ENCODE data around the gene IGFL4.

IGFL4 gene

DNA sequence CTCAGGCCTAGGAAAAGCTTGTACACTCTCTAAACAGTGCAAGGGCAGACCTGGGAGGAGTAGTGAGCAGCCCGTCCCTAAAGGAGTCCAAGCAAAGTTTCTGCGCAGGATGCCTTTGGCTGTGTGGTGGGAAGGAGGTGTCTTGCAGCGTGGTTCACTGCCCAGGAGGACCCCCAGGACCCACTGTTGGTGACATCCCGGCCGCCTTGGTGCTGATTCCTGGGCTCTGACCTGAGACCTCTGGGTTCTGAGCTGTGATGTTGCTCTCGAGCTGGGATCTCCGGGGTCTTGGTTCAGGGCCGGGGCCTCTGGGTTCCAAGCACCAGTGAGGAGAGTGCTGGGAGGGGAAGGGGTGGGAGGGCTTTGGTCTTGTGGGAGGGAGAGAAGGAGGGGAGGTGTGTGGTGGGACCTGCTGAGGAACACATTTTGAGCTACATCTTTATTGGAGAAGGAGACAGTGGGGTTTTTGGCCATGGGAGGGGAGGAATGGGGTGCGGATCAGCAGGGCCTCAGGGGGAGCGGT, 22.0 kb downstream of the IGFL4 start:
- DNase-seq: no peak

DNA sequence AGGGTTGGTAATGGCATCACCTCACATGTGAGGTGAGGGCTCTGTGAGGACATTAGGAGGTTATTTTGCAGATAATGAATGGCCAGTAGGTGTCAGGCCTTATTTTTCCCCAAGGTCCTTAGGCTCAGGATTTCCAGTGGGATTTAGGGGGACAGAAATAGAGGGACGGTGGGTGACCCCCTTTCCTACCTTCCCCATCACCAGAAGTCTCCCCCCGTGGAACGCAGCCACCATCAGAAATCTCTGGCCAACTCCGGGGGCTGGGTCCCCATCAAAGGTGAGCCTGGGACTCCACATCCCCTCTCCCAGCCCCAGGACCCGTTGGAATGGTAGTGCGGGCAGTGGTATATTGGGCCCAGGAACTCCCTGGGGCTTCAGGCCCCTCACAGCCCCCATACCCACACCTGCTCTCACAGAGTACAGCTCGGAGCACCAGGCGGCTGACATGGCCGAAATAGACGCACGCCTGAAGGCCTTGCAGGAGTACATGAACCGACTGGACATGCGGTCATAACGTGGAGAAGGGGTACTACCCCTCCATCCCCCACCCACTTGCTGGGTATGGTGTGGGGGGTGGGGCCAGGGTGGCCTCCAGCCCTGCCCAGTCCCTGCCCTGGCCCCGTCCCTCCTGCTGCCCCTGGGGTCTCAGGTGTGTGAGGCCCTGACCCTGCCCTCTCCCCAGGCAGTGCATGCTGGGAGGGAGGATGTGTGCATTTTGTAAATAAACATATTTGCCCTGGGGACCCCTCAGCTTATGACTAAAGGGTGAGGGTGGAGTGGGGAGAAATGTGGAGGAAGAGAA, 22.7 kb downstream of the IGFL4 start:
- DNase-seq: no peak

DNA sequence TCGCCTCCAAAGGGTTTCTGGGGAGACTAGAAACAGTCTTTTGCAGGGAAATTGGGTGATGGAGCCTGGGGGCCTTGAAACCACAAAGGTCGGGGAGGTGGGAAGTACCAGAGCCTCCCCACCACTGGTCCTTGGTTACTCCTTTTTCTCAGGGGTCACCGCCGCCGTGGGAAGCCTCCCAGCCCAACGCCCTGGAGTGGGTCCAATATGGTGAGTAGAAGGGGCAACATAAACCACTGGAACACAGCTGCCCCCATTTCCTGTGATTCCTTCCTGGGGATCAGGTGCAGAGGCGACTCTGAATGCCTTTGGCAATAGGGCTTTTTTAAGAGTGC, 23.7 kb downstream of the IGFL4 start:
- no peak for DNase-seq

DNA sequence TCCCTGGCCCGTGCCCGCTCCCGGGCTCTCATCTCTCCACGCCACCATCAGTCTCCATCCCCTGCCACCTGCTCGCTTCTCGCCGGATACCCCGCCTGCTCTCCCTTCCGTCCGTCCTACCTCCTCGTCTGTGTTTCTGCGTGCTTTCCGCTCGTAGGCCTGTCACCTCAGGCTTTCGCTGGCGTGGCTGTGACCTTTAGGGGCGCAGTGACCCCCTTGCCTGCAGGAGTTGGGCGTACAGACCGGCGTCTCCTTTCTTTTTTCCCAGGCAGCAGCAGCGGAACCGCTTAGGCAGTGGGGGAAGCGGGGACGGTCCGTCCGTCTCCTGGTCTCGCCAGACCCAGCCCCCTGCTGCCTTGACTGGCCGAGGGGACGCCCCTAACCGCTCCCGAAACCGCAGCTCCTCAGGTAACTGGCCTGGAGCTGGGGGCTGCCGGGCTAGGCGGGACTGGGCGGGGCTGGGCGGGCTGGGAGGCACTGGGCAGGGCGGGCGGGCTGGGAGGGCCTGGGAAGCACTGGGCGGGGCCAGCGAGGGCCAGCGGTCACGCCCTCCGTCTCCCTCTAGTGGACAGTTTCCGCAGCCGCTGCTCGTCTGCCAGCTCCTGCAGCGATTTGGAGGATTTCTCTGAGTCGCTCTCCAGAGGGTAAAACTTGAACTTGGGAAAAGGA, 24.2 kb downstream of the IGFL4 start:
- DNase-seq: peak; percentile 87

DNA sequence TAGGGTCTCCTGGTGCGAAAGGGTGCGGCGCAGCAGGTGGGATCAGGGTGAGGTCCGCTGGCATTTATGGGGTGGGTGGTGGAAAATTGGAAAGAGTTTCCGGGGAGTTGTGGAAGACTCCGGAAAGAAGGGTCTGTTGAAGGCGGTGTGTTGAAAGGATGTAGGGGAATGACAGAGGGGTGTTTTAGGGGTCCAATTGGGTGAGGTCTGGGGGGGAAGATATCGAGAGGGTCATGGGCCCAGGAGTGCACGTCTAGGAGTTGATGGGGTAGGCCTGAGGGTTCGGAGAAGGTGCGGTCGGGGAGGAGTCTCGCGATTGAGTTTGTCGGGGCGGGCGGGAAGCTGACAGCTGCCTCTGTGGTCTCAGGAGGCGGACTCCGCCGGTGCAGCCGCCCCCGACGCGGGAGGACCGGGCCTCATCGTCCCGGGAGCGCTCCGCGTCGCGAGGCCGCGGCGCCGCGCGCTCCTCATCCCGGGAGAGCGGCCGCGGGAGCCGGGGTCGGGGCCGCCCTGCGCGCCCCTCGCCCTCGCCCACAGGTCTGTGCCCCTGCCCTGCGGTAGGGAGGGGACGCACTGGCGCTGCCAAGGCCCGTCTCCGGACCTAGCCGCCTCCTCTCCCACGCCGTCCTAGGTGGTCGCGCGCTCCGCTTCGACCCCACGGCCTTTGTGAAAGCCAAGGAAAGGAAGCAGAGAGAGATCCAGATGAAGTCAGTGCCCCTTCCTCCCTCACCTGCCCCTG, 24.9 kb downstream of the IGFL4 start:
- peak; percentile 54 for DNase-seq

DNA sequence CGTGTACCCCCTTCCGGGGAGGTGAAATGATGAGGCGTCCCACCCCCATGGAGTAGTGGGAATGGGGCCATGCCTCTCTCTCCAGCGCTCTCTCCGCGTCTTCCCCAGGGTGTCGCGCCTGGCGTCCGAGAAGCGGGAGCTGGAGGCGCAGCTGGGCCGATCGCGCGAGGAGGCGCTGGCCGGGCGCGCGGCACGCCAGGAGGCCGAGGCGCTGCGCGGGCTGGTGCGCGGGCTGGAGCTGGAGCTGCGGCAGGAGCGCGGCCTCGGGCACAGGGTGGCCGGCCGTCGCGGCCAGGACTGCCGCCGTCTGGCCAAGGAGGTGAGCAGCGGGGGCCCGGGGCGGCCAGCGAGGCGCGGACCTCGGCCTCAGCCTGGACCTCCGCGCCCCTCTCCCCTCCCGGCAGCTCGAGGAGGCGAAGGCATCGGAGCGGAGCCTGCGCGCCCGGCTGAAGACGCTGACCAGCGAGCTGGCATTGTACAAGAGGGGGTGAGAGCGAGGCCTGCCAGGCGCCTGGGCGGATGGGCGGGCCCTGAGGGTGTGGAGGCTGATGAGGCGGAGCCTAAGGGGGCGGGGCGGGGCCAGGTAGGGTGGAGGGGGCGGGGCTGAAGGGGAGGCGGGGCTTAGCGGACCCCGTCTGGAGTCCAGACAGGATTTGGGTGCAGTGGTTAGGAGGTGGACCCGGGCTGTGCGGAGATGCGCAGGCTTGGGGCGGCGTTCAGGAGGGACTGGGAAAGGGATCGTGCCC, 25.7 kb downstream of the IGFL4 start:
- DNase-seq: peak; percentile 94

DNA sequence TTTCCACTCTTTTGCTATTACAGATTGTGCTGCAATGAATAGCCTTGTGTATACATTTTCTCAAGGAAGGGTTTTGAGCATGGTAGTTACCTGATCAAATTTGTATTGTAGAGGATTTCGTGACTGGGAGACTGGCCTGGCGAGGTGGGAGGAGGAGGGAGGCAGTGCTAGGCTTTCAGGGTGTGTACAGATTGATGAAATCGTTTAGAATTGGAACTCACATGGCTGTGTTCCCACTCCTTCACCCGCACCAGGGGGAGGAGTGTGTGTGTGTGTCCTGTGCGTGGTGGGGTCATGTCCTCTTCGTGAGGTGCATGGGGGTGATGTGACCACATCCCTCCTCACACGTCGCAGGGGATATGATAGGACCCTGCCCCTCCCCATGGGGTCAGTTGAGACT, 26.3 kb downstream of the IGFL4 start:
- DNase-seq: peak; percentile 49

DNA sequence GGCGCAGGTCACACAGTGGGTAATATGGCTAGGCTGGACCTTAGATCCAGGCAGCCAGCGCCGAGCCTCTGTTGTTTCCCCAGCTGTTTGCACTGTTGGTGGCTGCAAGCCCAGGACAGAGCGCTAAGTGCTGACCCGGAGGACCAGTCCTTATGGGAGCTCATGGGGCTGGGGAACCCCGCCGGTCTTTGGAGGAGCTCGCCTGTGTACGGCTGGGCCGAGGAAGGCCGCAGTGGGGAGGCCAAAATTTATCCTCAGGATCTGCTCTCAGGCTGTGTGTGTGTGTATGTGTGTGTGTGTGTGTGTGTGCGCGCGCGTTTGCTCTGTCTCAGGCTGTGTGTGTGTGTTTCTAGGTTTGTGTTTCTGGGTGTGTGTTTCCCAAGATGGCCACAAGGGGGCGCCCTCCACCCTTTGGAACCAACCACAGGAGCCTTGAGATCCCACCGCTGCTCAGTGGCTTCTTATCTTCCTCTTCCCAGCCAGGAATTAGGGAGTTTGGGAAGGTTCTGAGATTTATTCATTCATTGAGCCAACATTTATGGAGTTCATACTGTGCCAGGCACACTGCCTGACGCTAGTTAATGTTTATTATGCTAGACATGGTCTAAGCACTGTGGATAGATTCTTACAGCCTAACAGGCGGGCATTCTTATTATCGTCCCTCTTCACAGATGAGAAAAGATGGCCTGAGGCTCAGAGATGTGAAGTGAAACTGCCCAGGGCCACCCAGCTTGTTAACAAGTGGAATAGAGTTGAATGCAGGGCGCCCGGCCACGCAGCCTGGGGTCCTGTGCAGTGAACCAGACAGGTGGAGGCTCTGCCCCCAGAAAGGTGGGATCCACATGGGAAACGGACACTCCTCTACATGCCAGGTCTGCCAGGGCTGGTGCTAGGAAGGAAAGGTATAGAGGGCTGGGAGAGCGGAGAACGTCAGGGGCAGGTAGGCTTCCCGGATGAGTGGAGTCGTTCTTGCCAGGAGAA, 31.0 kb downstream of the IGFL4 start:
- DNase-seq: peak; percentile 72

DNA sequence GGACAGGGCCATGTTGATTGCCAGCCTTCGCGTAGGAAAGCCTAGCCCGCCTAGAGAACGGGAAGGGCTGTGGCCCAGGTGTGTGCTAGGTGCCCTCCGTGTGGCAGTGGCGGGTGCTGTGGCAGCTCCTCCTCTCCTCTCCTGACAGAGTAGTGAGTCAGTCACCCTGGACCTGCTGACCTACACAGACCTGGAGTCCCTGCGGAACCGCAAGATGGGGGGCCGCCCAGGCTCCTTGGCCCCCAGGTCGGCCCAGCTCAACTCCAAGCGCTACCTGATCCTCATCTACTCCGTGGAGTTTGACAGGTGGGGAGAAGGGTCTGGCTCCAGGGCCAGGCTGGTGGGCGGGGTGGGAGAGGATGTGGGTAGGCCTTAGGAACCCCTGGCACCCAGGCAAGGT, 34.4 kb downstream of the IGFL4 start:
- no peak for DNase-seq

DNA sequence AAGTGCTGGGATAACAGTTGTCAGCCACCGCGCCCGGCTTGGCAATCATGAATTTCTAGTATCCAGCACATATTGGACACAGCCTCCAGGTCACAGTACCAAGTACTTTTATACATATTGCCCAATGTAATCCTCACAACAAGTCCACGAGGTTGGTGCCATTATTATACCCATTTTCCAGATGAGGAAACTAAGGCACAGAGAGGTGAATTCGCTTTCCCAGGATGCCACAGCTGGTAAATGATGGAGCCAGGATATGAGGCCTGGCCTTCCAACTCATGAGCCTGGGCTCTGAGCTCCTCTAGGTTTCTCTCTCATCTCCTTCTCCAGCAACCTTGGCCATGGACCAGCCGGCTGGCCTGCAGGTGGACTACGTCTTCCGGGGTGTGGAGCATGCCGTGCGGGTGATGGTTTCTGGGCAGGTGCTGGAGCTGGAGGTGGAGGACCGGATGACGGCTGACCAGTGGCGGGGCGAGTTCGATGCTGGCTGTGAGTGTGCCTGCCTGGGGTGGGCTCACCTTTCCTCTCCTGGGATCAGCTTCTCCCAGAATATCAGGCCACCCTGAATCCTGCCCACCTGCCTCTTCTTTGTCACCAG, 38.0 kb downstream of the IGFL4 start:
- no peak for DNase-seq

DNA sequence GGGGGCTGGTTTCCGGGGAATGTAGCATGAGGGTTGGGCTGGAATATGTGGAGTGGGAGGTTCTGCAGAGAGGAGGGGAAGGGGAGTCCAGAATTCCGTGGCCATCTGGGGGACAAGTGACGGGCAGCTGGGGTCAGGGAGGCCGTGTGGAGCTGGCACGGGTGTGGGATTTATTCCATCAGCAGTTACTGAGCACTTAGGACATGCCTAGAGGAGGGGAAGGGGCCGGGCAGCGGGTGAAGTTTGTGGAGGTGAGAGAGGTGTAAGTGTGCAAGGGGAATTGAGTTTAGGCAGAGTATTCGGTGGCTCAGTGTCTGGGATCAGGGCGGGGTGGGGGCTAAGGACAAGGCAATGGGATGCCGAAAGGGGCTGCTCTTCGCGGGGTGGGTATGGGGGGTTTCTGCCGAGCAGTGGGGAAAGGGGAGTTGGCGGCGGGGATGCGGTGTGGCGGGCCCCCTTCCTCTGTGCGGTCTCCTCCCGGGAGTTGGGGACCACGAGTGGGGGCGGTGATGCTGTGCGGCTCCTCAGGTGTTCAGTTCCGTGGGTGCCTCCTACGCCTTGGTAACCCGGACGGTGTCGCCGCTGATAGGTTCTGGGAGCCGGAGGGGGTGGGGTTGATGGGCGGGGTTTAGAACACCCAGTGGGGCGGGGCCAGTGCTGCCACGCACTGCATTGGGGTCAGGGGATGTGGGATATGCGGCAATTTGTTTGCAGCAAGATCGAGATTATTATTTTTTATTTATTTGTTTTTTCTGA, 40.1 kb downstream of the IGFL4 start:
- peak; percentile 88 for DNase-seq

DNA sequence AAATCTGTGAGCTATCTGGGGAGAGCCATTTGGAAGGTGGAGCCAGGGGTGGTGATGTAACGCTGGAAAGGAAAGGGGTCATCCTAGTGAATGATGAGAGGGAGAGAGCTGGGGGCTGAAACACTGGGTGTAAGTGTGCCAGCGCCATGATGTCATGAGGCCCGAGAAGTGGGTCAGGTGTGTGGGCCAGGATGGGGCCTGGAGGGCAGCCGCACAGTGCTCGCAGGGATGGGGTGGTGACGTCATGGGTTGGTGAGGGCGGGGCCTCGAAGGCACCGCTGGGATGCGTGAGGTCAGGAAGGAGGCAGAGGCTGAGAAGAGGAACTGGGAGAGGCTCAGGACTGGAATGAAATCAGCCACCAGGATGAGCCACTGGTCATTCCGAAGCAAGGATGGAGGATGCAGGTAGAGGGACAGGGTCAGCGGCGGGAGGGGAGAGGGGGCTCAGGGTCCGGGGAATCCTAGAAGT, 41.1 kb downstream of the IGFL4 start:
- DNase-seq: peak; percentile 73

DNA sequence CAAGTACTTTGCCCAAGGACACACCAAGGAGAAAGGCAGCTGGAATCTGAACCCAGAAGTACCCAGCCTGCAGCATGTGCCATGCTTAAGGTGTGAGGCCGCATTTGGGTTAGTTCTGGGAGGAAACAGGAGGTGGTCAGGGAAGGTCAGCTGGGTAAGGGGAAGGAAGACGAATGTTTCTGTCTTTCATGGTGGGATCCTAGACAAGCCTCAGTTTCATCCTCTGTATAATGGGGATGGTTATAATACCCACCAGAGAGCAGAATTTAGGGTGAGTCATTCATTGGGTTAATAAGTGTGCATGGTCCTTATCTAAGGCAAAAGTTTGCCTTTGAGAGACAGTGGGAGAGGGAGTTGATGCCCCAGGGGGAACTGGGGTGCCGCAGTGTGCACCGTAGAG, 42.0 kb downstream of the IGFL4 start:
- DNase-seq: no peak

DNA sequence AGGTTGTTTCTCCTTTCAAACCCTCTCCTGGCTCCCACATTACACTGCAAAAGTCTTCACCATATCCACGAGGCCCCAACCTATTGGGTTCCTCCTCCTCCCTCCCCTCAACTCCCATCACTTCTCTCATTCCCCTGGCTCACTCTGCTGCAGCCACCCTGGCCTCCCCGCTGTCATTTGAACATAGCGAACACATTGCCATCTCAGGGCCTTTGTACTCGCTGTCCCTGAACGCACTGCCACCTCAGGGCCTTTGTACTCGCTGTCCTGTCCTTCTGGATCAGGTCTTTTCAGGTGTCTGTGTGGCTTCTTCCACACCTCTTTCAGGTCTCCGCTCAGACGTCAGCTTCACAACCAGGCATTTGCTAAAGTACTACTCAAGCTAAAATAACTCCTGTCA, 43.9 kb downstream of the IGFL4 start:
- DNase-seq: no peak

DNA sequence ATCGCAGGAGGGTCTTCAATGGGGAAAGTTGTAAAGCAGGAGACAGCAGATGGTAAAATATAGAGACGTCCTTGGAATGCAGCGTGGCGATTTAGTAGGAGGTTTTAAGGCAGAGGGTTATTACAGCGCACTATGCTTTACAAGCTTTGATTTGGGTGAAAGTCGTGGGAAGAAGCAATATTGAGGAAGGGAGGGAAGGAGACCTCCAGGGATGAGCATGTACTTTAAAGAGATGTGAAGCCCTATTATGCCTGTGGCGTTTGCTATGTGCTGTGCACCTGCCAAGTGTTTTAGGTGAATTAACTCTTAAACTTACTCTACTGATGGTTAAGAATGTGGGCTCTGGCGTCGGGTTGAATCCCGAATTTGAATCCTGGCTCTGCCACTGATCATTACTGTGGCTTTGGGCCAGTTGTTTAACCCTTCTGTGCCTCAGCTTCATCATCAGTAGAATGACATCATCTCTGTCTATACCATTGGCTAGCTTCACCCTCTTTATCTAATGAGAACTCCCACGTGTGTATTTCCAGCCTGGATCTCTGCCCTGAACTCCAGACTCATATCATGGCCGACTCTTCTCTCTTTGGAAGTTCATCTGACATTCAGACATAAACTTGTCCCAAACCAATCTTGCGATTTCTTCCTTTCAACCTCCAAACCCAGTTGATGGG, 45.0 kb downstream of the IGFL4 start:
- DNase-seq: peak; percentile 25

DNA sequence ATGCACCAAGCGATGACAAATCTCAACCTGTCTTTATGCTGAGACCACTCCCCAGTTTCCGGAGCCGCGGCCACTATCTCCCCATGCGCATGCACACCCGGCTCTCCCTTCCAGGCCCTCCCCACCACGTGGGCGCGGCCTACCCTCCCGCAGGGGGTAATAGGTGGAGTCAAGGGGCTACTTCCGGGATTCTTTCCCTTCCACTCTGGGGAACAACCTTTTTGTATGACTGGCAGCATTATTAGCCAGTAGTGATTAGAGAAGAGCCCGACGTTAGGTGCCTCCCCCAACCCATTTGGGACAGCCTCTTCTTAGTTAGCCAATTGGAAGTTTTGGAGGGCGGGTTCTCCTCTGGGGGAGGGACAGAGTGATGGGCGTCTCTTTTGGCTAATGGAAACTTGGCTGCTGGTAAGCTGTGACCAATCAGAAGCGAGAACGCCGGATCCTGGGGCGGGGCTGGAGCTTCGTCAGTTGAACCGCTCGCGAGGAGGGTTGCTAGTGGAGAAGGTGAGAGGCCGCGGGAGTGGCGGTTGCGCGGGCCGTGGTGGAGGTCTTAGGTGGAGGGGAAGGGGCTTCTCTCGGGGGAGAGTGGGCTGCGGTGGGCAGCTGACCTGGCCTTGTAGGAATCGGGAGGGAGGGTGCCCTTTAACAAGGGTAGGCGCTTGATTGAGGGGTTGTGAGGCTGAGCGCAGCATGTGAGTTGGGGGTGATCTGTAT, 45.6 kb downstream of the IGFL4 start, which contains the start of gene CCDC61:
TSS of gene CCDC61 (plus strand) at position 470 of the 717 bp plus-strand sequence. CDS start 7,552 bp downstream, outside the sequence.
- DNase-seq: peak; percentile 100

DNA sequence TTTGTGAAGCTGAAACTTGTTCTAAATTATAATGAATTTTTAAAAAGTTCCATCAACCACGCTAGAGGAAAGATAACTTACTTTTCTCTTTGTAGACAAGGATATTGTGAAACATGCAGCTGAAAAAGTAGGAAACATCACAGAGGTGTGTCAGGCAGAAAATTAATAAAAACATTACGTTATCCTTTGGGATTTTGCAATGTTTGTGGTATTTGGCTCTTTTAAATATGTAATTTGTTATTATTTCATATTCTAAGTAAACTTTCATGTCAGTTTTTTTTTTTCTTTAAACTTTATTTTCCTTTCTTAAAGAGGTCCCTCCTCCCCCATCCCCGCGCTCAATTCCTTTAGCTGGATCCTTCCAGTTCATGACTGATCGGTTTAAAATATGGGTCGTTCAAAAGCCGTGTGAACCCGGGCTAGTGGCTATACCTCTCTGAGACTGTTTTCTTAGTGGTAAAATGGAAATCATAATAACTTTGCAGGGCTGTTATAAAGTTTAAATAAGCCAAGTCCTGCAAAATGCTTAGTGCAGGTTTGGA, 46.3 kb downstream of the IGFL4 start:
- no peak for DNase-seq

DNA sequence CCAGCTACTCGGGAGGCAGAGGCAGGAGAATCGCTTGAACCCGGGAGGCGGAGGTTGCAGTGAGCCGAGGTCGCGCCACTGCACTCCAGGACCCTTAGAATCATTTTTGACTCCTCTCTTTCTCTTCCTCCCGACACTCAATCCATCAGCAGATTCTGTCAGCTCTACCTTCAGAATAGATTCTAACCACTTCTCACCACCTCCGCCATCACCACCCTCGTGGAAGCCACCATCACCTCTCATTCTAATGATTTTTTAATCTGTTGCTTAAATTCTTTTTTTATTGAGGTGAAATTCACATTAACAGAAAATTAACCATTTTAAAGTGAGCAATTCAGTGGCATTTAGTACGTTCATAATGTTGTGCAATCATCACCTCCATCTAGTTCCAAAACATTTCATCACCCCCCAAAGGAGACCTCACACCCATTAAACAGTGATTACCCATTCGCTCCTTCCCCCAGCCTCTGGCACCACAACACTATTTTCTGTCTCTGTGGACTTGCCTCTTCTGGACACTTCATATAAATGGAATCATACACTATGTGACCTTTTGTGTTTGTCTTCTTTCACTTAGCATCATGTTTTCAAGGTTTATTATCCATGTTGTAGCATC, 50.6 kb downstream of the IGFL4 start:
- no peak for DNase-seq

All from NCI-H69 (cell line).